GM12864 (cell line): ENCODE measurements around the gene CREBL2.
"Not testable (repeated sequence)": the region's sequence is repeated elsewhere in the genome, so short reads cannot be mapped to it uniquely, and the experiment has no call there.

Source experiments
- DNase-seq: peaks from one replicate; pipeline ENCODE4 v3.0.0-alpha.2; 2011; ENCODE audit warnings: low read depth
- H3K4me3 ChIP-seq: 2 replicates; pipeline ENCODE4 v1.5.1; 2011; ENCODE audit warnings: mild to moderate bottlenecking, low read depth, low read length, control low read depth
- CTCF ChIP-seq: IDR thresholded peaks from 2 replicates; pipeline ENCODE4 v1.5.1; 2011; ENCODE audit warnings: low read depth, mild to moderate bottlenecking, moderate library complexity, low read length, control low read depth, inconsistent platforms; ENCODE audit errors: missing control alignments

CREBL2 gene, protein sequence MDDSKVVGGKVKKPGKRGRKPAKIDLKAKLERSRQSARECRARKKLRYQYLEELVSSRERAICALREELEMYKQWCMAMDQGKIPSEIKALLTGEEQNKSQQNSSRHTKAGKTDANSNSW

GRCh38 chr12:12611512-12612306 is at the start of gene CREBL2:
TSS of gene CREBL2 (plus strand) at chr12:12611876. CDS start at chr12:12612173, 297 bp downstream.
- peak within 1 kb of the TSS; percentile 51 for H3K4me3 ChIP-seq
- peak; percentile 76 for DNase-seq
- TF ChIP-seq CTCF: no peak

DNA sequence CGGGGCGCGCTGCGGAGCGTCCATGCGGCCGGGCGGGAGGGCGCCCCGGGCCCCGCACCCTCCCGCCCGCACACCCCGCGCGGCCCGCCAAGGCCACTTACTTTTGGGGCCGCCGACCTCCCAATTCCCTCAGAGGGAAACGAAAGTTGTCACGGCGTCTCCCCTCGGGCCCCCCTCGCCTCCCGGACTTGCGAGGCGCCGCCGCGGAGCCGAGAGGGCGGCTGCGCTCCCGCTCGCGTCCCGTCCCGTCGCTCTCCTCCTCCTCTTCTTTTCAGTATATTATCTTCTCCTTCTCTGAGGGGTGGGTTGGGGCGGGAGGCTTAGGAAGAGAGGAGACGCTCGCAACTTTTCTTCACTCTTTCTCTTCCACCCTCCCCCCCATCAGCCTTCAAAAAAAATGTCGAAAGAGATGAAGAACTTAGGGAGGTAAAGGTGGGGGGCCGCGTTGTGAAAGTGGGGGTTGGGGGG is 49.6 kb upstream of the CREBL2 start:
- H3K4me3 ChIP-seq: peak overlapping the region; percentile 99
- DNase-seq: no peak
- no peak for TF ChIP-seq CTCF

- no peak for TF ChIP-seq CTCF
Measured at GRCh38 chr12:12562585-12563261, 49.0 kb upstream of the CREBL2 start, which contains the start of gene DUSP16. TSS of gene DUSP16 (minus strand) at chr12:12562863. CDS start at chr12:12521098, 41,765 bp downstream.

GRCh38 chr12:12563290-12563928 is 48.3 kb upstream of the CREBL2 start:
- no peak for DNase-seq
- H3K4me3 ChIP-seq: no peak overlapping the region; the same call in 1 of the 2 replicates

More at GRCh38 chr12:12562585-12563261, 49.0 kb upstream of the CREBL2 start, which contains the start of gene DUSP16:
- H3K4me3 ChIP-seq: peak within 1 kb of the TSS; percentile 99
- no peak for DNase-seq

GRCh38 chr12:12564911-12565310 is 46.8 kb upstream of the CREBL2 start:
- no peak overlapping the region for H3K4me3 ChIP-seq
- TF ChIP-seq CTCF: no peak
- DNase-seq: no peak

More at GRCh38 chr12:12563290-12563928, 48.3 kb upstream of the CREBL2 start:
- TF ChIP-seq CTCF: no peak

DNA sequence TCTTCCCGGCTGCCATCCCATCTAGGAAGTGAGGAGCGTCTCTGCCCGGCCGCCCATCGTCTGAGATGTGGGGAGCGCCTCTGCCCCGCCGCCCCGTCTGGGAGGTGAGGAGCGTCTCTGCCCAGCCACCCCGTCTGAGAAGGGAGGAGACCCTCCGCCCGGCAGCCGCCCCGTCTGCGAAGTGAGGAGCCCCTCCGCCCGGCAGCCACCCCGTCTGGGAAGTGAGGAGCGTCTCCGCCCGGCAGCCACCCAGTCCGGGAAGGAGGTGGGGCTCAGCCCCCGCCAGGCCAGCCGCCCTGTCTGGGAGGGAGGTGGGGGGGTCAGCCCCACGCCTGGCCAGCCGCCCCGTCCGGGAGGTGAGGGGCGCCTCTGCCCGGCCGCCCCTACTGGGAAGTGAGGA is 45.7 kb upstream of the CREBL2 start:
- not testable (repeated sequence) for DNase-seq, H3K4me3 ChIP-seq

GRCh38 chr12:12572659-12573058 is 39.0 kb upstream of the CREBL2 start:
- no peak for DNase-seq
- TF ChIP-seq CTCF: no peak

More at GRCh38 chr12:12572659-12573058, 39.0 kb upstream of the CREBL2 start:
- H3K4me3 ChIP-seq: no peak overlapping the region
